GM10266 (cell line): ENCODE data around the gene FOXO3.
A peak's percentile ranks its signal among the peaks of the same experiment; 100 is the strongest.

Experiments
- DNase-seq: peaks from one replicate; pipeline ENCODE4 v3.0.0; 2012; ENCODE audit errors: extremely low spot score
- CTCF ChIP-seq: IDR thresholded peaks from 2 replicates; pipeline ENCODE4 v1.5.1; 2012; ENCODE audit warnings: mild to moderate bottlenecking, low read depth; ENCODE audit not compliant: control insufficient read depth, insufficient read depth; ENCODE audit errors: missing control alignments

FOXO3 gene

DNA sequence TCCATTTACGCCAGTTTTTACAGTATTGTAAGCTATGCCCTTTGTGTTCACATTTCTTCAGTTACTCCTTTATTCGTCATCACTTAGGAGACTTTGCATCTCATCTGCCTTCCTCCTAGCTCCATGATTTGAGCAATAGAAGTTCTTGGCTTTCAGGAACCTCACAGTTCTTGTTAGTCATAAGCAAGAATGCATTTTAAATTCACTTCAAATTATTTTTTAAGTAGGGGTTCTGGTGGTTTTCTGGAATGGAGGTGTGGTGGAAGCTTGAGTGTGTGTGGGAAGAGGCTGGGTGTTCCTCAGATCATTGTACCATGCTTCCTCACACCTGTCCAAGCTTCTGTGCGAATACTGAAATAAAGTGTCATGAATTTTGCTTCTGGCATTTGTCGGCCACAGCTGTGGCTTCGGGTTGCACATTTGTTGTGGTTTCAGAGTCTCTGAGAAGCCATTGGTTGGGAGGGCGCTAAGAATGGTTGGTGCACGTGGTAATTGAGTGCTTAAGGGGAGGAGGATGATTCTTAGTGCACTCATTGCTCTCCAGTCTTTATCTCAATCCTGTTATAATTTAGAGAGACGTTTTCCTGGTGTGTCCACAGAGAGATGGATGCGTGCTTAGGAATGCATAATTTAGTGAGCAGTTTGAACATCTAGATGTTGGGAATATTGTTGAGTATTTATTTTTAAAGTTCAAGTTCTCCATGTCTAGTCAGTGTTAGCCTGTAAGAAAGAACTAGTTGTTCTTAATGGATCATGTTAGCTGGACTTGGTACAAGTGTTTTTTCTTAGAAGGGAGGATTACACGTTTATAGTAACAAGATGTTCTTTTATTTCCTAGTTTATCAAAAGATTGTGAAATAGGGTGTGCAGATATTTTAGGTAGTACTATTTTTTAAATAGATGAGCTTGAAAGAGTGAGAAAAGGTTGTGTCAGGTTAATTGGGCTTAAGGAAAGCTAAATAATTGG lies 31.9 kb downstream of the FOXO3 start:
- peak; percentile 47 for DNase-seq
- TF ChIP-seq CTCF, result no peak

GRCh38 chr6:108594151-108594550 lies 33.4 kb downstream of the FOXO3 start:
- no peak for DNase-seq
- no peak for TF ChIP-seq CTCF

DNA sequence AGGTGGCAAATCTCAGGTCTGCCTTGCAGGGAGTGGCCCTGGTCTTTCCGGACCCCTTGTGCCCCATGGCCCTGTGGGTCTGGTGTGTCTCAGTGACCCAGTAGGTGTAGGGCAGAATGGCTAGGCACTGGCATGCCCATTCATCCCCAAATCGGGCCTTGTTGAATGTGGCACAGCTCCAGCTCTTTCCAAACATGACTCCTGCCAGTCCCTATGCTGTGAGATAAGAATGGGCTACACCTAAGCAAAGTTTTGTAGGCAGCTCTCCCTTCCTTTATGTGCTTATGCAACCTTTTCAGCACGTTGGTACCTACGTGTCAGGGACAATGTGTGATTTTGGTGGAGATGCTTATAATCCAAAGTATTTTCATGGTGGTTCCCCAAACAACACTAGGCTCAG lies 33.9 kb downstream of the FOXO3 start:
- no peak for TF ChIP-seq CTCF
- DNase-seq, result no peak

- DNase-seq, result no peak
- no peak for TF ChIP-seq CTCF
These were observed 36.2 kb downstream of the FOXO3 start for GRCh38 chr6:108596956-108597355.

- DNase-seq, result no peak
- no peak for TF ChIP-seq CTCF
These were observed 37.0 kb downstream of the FOXO3 start for GRCh38 chr6:108597572-108598304.

GRCh38 chr6:108598305-108598863 lies 37.7 kb downstream of the FOXO3 start:
- no peak for TF ChIP-seq CTCF
- peak; percentile 39 for DNase-seq

DNA sequence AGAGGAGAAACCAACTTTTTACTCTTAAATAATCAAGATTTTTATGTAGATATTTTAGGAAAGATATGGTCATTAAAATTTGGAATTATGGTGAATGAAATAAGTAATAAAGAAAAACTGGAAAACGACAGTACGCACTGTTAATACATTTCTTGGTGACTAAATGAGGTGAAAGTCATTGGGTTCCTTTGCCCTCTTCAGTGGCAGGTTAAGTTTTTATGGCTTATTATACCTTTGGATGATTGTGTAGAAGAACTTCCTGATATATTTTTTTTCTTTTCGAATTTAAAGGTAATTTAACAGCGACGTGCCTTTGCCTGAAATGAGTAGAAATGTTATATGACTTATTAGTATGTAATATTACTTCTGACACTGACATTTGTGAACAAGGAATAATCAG lies 43.4 kb downstream of the FOXO3 start:
- DNase-seq, result no peak
- no peak for TF ChIP-seq CTCF
